GM21737 (cell line): ENCODE data around the gene ROM1.
"Not testable (repeated sequence)": the region's sequence is repeated elsewhere in the genome, so short reads cannot be mapped to it uniquely, and the experiment has no call there.

Experiments used
- ATAC-seq: cut with Tn5 transposase; IDR thresholded peaks from one replicate; pipeline ENCODE4 v1.9.1; 2021; ENCODE audit warnings: mild to moderate bottlenecking, moderate library complexity; ENCODE audit not compliant: unreplicated experiment

The ROM1 gene

DNA sequence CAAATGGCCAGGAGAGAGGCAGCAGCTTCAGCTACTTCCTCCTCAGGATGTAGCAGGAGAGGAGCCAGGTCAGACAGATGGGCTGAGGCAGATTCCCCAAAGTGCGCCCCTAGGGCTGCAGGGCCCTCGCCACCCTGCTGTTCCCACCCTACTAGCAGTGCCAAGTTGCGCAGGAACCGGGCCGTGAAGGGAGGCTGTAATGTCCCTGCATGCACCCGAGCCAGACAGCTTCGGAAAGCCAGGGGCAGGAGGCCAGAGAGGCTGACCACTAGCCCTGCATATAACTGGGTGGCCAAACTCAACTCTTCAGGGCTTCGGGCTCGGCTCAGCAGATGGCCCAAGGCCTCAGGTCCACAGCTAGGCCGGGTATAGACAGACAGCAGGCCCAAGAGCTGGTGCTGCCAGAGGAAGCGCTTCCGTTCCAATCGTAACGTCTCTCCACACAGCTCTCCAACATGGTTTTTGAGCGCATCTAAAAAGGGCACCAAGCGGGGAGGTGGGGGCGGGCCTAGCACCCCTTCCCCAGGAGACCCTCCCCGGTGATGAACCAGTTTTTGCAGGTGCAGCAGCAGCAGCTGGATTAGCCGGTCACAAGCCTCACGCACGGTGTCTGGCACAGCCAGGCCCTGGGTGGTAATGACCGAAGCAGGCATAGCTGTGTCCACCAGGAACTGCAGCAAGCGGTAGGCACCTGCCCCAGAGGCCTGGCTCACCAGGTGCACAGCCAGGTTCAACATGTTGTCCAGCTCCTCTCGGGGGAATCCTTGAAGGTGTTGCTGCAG, 35.3 kb downstream of the ROM1 start:
- ATAC-seq: no peak

DNA sequence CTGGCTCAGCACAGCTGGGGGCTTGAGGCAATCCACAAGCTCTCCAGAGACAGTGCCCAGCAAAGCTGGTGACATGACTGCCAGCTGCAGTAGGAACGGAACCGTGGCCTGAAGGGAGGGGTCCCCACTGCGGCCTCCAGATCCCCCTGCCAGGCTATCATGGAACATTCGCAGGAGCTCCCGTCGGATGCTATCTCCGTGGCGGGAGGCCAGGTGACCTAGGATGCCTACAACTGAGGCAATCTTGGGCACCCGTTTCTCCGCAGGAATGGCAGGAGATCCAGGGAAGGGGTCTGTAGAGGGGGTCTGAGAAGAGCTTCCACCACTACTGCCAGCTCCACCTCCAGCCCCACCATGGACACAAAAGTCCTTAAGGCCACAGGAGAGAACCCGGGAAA, 35.9 kb downstream of the ROM1 start:
- ATAC-seq: no peak

DNA sequence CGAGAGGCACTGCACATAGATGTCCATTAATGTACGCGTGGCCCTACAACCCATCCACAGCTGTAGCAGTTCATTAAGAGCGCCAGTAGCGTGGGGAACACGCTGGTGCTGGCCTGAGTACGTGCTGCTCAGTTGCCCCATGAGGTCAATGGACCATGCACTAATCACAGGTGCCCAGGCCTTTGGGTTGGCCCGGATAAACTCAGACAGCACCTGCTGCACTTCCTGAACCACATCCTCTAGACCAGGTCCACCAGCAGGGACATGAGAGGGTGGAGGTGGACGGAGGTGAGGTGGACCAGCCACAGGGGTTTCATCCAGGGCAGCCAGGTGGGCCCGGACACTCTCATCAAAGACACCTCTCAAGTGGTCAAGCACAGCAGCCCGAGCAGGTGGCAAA, 36.4 kb downstream of the ROM1 start:
- no peak for ATAC-seq

- ATAC-seq: not testable (repeated sequence)
Observed at GRCh38 chr11:62650283-62650682, 37.2 kb downstream of the ROM1 start.

GRCh38 chr11:62652161-62653006, 39.3 kb downstream of the ROM1 start:
- peak; percentile 15 for ATAC-seq

GRCh38 chr11:62654297-62654696, 41.2 kb downstream of the ROM1 start:
- no peak for ATAC-seq

GRCh38 chr11:62656796-62657429, 43.9 kb downstream of the ROM1 start:
- ATAC-seq: no peak

DNA sequence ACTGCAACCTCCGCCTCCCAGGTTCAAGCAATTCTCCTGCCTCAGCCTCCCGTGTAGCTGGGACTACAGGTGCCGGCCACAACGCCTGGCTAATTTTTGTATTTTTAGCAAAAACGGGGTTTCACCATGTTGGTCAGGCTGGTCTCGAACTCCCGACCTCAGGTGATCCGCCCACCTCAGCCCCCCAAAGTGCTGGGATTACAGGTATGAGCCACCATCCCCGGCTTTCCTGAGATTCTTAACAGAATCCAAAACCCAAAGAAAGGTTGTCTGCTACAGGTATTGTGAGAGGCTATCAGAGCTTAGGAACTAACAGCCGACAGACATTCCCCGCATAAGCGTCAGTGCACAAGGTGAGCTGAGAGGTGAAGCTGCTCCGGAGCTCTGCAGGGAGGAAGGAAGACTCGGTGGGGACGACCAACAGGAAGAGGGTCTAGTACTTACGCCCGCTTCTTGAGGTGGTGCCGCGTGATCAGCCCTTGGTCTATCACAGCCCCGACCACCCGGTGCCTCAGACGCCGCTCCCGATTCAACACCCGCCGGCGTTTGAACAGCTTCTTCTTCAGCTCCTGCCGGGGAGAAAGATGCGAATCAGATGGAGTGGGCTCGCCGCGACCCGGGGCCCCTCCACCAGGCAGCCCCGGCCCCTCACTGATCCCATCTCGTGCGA, 51.5 kb downstream of the ROM1 start:
- peak; percentile 29 for ATAC-seq
